ENCODE measurements around the gene NPM3.

The NPM3 gene, protein sequence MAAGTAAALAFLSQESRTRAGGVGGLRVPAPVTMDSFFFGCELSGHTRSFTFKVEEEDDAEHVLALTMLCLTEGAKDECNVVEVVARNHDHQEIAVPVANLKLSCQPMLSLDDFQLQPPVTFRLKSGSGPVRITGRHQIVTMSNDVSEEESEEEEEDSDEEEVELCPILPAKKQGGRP

DNA sequence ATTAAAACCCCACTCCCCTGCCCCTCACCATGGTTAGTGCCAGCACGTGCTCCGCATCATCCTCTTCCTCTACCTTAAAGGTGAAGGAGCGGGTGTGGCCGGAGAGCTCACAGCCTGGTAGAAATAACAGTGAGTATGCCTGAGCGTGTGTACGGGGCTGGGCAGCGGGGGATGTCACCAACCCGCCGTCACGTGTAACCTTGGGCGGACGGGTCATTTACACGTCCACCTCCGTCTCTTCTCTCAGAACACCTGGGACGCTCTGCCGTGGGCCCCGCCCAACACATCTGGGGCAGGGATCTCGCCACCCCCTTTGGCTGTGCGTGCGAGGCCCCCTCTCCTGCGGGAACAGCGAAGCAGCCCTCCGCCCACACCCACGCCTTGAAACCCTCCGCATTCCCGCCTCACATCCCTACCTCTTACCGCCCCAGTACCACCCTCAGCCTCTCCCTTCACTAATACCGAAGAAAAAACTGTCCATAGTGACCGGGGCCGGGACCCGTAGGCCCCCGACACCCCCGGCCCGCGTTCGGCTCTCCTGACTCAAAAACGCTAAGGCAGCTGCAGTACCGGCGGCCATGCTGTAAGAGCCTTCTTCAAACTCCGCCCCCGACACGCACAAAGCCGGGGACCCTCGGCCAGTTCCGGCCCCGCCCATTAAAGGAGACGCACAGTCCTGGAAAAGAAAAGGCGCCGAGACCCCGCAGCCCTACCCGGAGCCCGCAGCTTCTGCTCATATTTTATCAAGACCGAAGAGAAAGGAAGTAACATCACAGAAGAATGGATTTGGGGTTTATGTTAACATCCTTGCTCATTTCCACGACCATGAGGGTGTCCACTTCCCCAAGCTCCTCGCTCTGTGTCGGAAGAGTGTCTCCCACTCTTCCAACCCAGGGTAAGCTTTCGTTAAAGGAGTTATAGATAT lies at the start of gene NPM3:
Gene NPM3, minus strand, starts transcription at position 636 of the 925 bp plus-strand sequence. Its CDS starts 56 bp downstream, at position 580.
- peak; percentile 90 for DNase-seq

DNA sequence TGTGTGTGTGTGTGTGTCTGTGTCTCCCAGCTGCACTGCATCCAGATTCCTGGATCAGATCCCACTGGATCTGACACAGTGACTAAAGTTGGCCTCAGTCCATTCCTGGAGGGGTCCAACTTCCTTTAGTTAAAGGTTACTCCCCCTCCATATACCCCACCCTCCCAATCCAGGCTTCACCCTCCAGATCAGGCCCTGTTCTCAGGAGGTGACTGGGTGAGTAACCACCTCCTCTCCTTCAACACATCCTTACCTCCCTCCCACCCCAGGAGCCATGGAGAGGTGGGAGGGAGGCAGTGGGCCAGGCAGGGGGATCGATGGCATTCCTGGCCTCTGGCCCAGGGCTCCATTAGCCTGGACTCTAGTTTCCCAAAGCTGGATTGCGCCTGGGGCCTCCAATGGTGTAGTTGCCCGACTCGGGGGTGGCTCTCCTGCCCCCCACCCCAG lies 49.1 kb upstream of the NPM3 start:
- DNase-seq = no peak

DNA sequence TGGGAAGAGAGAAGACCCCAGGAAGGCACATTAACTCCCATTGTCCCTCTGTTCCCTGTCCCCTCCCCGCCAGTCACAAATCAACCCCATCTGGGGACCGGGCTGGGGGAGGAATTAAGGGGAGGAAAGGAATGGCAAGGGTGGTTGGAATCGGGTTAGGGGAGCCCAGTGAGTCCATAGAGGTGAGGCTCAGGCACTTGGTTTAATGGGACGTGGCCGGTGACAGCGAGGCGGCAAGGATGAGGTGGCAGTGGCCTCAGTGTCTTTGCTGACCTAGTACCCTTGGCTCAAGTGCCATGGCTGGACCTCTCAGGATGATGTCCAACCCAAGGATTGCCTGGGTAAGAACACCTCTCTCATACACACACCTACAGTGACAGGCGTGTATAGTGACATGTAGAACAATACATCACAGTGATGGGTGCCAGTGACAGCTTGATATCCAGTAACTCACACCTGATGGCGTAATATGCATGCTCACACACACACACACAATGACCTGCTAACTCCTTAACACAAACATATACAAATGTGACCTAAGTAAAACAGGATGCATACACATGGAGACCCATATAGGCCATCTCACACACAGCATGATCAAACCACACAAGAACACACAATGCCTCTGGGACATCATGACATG lies 48.0 kb upstream of the NPM3 start:
- no peak for DNase-seq

DNA sequence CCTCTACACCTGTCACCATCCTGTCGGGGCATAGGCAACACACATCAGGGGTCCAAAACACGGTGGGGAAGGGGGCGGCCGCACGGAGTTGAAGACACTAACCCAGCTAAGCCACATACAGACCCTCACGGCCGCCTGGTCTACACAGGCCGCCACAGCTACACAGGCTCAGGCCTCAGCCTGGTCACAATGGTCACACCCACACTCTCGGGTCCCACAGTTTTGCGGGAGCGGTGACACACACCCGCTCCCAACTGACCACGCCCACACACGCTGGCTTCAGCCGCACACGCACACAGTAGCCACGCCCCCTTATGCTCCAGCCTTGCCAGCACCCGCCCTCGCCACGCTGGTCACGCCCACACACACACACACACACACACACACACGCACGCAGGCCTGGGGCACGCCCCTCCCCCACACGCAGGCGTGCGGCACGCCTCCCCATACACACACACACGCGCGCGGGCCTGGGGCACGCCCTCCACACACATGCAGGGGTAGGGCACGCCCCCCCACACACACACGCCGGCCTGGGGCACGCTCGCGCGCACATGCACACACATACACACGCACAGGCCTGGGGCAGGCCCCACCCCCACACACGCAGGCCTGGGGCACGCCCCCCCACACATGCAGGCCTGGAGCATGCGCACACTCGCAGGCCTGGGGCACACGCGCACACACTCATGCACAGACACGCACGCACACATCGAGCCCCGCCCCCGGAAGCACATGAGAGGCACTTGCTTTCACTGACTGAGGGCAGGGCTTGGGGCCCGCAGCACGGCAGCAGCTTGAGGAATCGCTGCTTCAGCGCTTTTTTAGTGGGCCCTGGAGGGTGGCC lies 47.3 kb upstream of the NPM3 start:
- DNase-seq = peak; percentile 93

DNA sequence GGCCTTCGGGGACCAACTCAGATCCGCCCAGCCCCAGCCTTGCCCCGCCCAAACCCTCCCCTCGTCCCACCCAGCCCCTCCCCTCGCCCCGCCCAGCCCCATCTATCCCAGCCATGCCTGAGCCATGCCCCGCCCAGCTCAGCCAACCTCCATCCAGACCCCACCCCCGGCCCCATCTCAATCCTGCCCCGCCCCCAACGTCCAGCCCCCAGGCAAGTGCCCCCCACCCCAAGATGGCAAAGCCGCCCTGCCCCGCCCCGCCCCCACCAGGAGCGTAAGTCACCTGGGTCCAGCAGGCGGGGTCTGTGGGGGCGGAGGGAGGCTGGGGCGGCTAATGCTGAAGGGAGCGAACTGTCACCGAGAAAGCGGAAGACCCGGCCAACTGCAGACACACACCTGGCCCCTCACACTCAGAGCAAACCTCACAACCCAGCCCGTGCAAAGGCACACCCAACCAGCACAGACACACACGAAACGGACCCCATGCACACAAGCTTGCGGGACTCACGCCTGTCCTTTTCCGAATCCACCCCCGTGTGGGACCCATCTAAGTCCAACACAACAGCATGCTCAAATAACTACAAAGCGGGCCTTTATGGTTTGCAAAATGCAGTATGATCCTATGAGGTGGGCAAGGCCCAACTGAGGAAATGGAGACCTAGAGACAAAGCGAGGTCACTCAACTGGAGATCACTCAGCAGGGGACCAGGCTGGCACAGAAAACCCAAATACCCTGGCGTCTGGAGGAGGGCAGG lies 46.5 kb upstream of the NPM3 start:
- DNase-seq = peak; percentile 67

DNA sequence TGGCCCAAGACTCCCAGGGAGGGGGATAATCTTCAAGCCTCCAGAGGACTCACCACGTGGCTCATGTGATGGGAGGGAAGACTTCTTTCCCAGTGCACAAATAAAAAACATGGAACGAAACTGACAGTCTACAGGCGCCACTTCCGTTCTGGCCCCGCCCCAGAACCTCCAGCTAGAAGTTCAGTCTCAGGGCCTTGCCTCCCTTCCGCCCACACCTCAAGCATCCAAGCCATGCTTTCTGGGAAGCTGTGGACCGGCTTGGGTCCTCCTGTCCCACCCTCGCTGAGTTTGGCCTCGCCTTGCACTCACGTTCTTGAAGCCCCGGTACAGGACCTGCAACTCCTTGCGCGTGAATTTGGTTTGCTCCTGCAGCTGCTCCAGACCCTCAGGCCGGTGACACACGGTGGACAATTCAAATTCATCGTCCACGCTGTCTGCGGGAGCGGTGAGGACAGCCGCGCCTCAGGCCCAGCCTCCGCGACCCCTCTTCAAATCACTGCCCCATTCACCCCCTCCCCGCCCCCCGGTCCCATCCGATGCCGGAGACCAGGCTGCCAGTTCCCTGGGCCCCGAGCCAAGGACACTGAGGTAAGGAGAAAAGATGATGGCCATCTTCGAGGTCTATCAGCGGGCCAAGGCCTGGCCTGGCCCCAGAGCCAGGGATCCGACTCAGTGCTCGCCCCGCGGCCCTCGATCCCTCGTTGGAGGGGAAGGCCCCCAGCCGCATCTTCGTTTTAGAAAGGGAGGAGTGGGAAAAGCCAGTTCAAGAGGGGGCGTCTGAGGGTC lies 45.7 kb upstream of the NPM3 start:
- no peak for DNase-seq

DNA sequence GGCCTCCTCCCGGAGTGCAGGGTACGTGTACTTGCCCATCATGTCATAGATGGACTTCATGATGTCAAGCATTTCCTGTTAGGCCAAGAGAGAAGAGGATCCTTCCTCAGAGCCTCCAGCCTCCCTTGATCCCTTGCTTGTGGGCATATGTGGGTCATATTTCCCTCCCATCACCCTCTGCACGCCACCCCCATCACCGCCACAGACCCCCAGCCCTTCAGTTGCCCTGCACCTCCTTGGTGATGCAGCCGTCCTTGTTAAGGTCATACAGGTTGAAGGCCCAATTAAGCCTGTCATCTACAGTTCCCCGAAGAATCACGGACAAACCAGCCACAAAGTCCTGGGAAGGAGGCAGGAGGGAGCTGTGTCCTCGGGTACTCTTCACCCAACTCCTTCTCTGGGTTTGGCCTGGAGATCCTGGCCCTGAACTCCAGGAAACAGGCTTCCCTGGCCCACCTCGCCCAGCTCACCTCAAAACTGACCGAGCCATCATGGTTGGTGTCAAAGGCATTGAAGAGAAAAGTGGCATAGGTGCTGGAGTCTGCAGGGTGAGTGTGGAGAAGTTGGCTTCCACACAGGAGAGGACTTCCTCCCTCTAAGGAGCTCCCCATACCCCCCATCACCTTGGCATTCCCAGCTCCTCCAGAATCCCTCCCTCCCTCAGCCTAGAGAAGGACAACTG lies 44.8 kb upstream of the NPM3 start:
- DNase-seq = no peak

DNA sequence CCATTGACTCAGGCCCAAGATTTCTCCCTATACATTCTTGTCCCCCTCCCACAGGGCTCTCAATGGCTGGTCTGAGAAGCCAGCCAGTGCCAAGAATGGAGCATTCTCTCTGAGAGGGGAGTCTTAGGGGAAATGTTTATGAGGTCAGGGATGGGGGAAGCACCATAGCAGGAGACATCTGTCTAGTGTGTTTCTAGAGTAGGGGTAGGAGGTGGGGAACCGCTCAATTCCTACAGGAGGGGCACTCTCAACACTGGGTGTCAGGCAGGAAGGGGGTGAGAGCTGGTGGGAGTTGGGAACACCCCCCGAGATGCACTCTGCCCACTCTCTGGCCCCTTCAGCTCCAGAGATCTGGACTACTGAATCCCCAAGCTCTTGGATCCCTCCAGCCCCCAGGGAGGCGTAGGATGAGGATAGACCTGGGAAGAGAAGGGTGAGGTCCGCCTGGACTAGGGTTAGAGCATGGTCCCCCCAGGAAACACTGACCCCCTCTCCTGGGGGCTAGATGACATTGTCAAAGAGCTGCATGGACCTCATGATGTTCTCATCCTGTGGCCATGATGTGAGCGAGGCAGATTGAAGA lies 43.7 kb upstream of the NPM3 start:
- DNase-seq = no peak

DNA sequence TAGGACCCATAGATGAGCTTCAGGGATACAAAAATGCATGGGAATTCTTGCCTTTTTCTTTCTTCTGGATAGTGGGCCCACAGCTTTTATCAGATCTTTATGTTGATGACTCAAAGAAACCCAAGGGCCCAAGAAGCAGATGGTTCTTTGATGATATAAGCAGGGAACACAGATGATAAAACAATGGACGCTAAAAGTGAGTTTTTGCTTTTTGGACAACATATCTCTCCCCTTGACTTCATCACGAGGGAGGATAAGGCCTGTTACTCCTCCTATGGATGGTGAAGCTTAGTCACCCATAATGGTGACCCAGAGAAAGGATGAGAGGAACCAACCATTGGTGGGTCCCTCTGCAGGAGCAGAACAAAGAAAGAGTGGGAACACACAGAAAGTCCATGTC lies 41.5 kb upstream of the NPM3 start:
- DNase-seq = no peak

DNA sequence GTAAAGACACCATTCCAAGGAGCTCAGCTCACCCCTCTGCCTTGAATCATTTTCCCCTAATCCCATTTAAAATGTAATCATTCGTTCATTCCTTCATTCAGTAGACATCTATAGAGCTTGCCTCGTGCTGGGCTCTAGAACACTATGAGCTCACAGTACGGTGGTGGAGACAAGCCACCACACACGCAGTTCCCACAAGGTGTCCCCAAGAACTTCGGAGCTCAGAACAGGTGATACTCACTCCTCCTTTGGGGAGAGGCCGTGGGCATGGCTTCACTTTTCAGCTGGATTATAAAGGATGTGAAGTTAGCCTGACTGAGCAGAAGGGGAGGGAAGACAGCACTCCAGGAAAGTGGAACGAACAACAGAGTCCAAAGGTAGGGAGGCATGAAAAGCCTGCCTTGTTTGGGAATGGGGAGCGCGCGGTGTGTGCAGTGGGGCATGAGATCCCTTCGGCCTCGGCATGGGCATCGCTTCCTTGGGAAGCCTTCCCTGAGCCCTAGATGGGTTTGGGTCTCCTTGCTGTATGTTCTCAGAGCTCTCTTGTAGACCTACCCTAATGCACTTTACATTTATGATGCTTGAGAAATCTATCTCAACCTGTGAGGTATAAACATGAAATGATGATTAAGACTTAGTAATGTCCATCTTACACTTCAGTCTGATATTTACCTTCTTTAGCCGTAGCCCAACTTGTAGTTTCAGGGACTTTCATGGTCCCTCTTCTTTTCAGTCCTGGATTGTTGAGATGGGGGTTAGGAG lies 35.8 kb upstream of the NPM3 start:
- DNase-seq = no peak

DNA sequence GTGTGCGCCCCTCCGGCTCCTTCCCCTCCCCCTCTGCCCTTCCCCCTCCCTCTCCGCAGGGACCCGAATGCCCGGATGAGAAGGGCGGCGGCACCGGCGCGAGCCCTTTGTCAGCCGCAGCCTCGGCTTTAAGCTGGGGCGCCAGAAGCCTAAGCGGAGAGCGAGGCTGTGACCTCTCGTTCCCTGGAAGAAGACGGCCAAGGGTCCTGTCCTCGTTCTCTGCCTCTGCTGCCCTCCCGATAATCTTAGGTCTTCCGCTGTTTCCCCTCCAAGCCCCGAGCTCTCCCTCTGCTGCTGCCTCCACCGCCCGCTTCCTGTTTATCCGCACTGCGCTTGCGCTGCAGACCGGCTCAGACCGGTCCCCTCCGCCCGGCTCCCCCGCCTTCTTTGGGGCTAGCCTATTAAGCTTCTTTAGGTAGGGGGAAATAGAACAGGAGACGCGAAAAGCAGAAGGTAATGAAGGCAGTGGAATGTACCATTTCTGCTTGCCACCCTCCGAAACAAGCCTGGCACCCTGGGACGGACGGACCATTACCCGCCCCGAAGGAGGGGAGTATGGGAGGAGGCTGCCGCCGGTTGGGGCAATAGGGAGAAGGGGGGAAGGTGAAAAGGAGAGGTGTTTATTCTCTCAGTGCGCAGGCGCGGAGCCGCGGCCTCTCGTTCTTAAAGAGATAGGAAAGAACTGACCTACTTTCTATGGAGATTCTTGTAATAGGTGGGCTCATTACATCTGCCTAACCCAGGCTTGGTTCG lies 35.0 kb upstream of the NPM3 start, which contains the start of gene OGA:
Gene OGA, minus strand, starts transcription at position 326 of the 753 bp plus-strand sequence. CDS start 422 bp downstream, outside the sequence.
- DNase-seq = peak; percentile 99

DNA sequence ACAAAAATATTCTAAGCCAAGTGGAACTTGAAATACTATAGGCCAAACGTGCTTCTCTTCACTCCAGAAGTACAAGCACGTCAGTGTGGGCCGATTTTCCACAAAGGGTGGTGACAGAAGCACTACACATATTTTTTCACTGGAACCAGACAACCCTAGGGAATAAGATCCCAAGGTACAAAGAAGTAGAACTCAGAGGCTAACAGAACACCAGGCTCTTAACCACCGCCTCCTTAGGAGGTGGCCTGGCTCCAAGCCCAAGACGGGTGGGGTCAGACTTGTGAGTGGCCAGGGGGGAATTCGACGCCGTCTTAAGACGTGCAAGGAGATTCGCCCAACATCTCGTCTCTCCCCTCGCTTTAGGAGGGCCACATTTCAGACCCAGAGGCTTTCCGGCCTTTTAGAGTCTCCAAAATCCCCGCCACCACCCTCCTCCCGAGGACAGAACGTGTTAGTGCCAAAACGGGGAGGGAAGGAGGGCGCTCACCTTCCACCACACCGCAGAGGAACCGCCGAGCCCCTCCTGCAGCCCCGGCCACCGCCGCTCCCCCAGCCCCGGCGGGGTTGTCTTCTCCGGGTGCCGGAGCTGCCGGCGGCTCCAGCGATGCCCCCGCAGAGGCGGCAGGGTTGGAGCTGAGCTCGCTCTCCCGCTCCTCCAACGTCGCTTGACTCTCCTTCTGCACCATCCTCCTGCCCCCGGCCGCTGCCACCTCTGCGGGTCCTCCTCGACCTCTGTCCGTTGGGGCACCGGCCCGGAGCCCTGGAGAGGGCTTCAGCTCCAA lies 34.3 kb upstream of the NPM3 start:
- peak; percentile 88 for DNase-seq

DNA sequence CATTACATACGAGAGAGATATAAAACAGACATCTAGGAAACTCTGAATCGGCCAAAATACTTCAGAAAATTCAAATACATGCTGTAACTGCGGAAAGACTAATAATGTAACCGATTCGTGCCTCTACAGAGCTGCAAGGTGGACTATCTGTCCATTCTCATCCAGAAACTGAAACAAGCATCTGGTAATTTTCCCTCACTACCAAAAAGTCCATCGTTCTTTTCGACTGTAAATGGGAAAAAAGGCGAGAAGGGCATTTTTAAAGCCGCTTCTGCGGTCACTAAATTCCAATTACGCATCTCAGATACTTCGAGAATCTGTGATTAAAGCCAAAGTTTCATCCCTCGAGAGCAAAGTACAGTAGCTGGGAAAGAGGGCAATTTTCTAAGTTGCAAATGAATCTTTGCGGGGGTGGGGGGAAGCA lies 33.7 kb upstream of the NPM3 start:
- no peak for DNase-seq

DNA sequence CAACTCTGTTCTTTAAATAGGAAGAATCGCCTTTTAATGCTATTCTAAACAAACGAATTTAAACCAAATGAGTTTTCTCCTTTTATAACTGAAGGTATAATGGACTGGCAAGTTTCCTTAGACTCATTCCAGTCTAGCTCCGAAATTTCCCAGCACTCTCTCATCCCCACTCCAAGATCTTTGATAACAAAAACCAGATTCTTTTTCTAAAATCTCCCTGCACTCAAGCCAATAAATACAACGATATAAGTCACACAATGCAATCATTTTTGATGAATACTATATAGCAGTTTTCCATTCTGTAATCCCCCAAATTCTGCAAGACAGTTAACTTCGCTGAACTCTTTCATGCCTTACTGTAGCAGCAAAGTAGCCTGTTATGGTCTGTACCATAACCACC lies 33.1 kb upstream of the NPM3 start:
- DNase-seq = no peak

DNA sequence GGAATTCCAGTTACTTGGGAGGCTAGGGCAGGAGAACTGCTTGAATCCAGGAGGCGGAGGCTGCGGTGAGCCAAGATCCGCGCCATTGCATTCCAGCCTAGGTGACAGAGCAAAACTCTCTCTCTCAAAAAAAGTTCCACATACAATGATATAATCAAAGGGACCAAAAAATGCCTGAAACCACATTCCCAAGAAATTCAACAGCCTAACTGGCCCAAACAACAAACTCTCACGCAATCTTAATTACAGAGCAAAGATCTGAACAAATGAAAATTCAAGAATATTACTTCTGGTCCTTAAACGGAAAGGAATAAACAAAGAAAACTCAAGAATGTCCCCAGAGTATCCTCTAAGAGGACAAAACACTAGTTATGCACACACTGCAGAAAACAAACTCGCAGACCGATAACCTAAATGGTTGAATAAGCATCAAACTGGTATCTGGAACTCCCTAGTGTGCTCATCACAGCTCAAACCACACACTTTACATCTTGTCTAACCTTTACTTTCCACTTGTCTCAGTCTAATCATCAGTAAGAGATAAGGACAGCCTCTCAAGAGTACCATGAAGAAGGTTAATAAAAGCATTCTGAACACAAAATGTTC lies 31.3 kb upstream of the NPM3 start:
- DNase-seq = no peak

DNA sequence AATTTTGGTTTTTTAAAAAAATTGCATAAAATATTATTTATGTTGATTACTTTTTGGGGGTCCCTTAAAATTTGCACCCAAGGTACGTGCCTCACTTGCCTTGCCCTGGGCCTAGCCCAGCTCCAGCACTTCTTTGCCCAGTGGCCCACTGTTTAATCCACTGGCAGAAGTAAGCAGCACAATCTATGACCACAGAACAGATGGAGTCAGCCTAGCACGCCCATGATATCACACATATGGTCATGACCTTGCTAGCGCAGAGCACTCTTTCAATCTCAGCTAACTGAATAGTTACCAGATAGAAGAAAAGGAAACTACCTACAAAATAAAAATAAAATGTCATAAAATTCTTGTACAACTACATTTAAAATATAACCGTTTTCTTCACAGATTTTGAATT lies 29.4 kb upstream of the NPM3 start:
- no peak for DNase-seq

DNA sequence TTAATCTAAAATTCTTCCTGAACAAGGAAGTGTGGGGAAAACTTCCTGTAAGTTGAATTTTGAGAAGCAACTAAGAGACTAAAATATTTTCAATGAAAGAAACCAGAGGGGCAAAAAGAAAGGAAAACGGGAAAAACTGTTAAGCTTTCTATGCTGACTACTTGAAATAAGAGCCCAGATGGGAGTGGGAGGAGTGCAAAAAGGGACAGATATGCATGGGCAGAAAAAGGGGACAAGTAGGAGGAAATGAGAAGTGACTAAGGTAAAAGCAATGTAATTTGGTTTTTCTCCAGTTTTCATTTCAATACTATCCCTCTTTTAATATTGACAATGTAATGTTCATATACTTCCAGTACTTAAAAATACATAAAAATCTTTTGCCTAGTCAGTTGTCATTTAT lies 23.9 kb upstream of the NPM3 start:
- DNase-seq = no peak

All from left hindlimb (tissue), 1 donor.